ENCODE results near the gene AFP.

The AFP gene

GRCh38 chr4:73405138-73405537 lies 30.9 kb upstream of the AFP start:
- H3K27ac ChIP-seq (ENCODE audit: low read depth, low read length), result no peak overlapping the region
- no peak overlapping the region for H3K9ac ChIP-seq (ENCODE audit: low read length)
- no peaks in the 10 kb centered on the region for H3K9me3 ChIP-seq (ENCODE audit: control insufficient read depth, insufficient read depth, low read depth, low read length)
- no peaks in the 10 kb centered on the region for H3K27me3 ChIP-seq (ENCODE audit: control insufficient read depth, insufficient read depth, low read length)
- H3K36me3 ChIP-seq (ENCODE audit: control insufficient read depth, insufficient read depth, low read length), result no peaks in the 10 kb centered on the region
- no peak overlapping the region for H3K4me3 ChIP-seq (ENCODE audit: low read depth, low read length)
- H3K4me1 ChIP-seq (ENCODE audit: control insufficient read depth, insufficient read depth, low read length), result no peaks in the 10 kb centered on the region

GRCh38 chr4:73406548-73406875 lies 29.5 kb upstream of the AFP start:
- Histone ChIP-seq H3K4me3 (ENCODE audit: low read depth, low read length) (no peak overlapping the region), H3K27ac (ENCODE audit: low read depth, low read length) (no peak overlapping the region), H3K27me3 (ENCODE audit: control insufficient read depth, insufficient read depth, low read length) (no peaks in the 10 kb centered on the region), H3K36me3 (ENCODE audit: control insufficient read depth, insufficient read depth, low read length) (no peaks in the 10 kb centered on the region), H3K9me3 (ENCODE audit: control insufficient read depth, insufficient read depth, low read depth, low read length) (no peaks in the 10 kb centered on the region), H3K4me1 (ENCODE audit: control insufficient read depth, insufficient read depth, low read length) (no peaks in the 10 kb centered on the region), H3K9ac (ENCODE audit: low read length) (no peak overlapping the region)

- Histone ChIP-seq H3K9ac (ENCODE audit: low read length) (no peak overlapping the region), H3K36me3 (ENCODE audit: control insufficient read depth, insufficient read depth, low read length) (no peaks in the 10 kb centered on the region), H3K4me3 (ENCODE audit: low read depth, low read length) (no peak overlapping the region), H3K27me3 (ENCODE audit: control insufficient read depth, insufficient read depth, low read length) (no peaks in the 10 kb centered on the region), H3K9me3 (ENCODE audit: control insufficient read depth, insufficient read depth, low read depth, low read length) (no peaks in the 10 kb centered on the region), H3K4me1 (ENCODE audit: control insufficient read depth, insufficient read depth, low read length) (no peaks in the 10 kb centered on the region), H3K27ac (ENCODE audit: low read depth, low read length) (no peak overlapping the region)
These were observed 28.8 kb upstream of the AFP start for GRCh38 chr4:73407227-73407673.

GRCh38 chr4:73408181-73408867 lies 27.7 kb upstream of the AFP start:
- Histone ChIP-seq H3K9me3 (ENCODE audit: control insufficient read depth, insufficient read depth, low read depth, low read length) (no peaks in the 10 kb centered on the region), H3K36me3 (ENCODE audit: control insufficient read depth, insufficient read depth, low read length) (no peaks in the 10 kb centered on the region), H3K9ac (ENCODE audit: low read length) (no peak overlapping the region), H3K4me1 (ENCODE audit: control insufficient read depth, insufficient read depth, low read length) (no peaks in the 10 kb centered on the region), H3K27me3 (ENCODE audit: control insufficient read depth, insufficient read depth, low read length) (no peaks in the 10 kb centered on the region), H3K27ac (ENCODE audit: low read depth, low read length) (no peak overlapping the region), H3K4me3 (ENCODE audit: low read depth, low read length) (no peak overlapping the region)

GRCh38 chr4:73409012-73409862 lies 26.8 kb upstream of the AFP start:
- no peaks in the 10 kb centered on the region for H3K36me3 ChIP-seq (ENCODE audit: control insufficient read depth, insufficient read depth, low read length)
- no peak overlapping the region for H3K27ac ChIP-seq (ENCODE audit: low read depth, low read length)
- no peaks in the 10 kb centered on the region for H3K27me3 ChIP-seq (ENCODE audit: control insufficient read depth, insufficient read depth, low read length)
- no peaks in the 10 kb centered on the region for H3K9me3 ChIP-seq (ENCODE audit: control insufficient read depth, insufficient read depth, low read depth, low read length)
- no peaks in the 10 kb centered on the region for H3K4me1 ChIP-seq (ENCODE audit: control insufficient read depth, insufficient read depth, low read length)
- no peak overlapping the region for H3K9ac ChIP-seq (ENCODE audit: low read length)
- H3K4me3 ChIP-seq (ENCODE audit: low read depth, low read length), result no peak overlapping the region

- no peak overlapping the region for H3K4me3 ChIP-seq (ENCODE audit: low read depth, low read length)
- H3K4me1 ChIP-seq (ENCODE audit: control insufficient read depth, insufficient read depth, low read length), result no peaks in the 10 kb centered on the region
- H3K27ac ChIP-seq (ENCODE audit: low read depth, low read length), result no peak overlapping the region
- no peaks in the 10 kb centered on the region for H3K27me3 ChIP-seq (ENCODE audit: control insufficient read depth, insufficient read depth, low read length)
- no peak overlapping the region for H3K9ac ChIP-seq (ENCODE audit: low read length)
- no peaks in the 10 kb centered on the region for H3K9me3 ChIP-seq (ENCODE audit: control insufficient read depth, insufficient read depth, low read depth, low read length)
- H3K36me3 ChIP-seq (ENCODE audit: control insufficient read depth, insufficient read depth, low read length), result no peaks in the 10 kb centered on the region
These were observed 26.0 kb upstream of the AFP start for GRCh38 chr4:73409978-73410548.

GRCh38 chr4:73410916-73411730 lies 24.9 kb upstream of the AFP start:
- H3K4me3 ChIP-seq (ENCODE audit: low read depth, low read length), result no peak overlapping the region
- H3K36me3 ChIP-seq (ENCODE audit: control insufficient read depth, insufficient read depth, low read length), result no peaks in the 10 kb centered on the region
- no peak overlapping the region for H3K9ac ChIP-seq (ENCODE audit: low read length)
- H3K9me3 ChIP-seq (ENCODE audit: control insufficient read depth, insufficient read depth, low read depth, low read length), result no peaks in the 10 kb centered on the region
- H3K27me3 ChIP-seq (ENCODE audit: control insufficient read depth, insufficient read depth, low read length), result no peaks in the 10 kb centered on the region
- no peaks in the 10 kb centered on the region for H3K4me1 ChIP-seq (ENCODE audit: control insufficient read depth, insufficient read depth, low read length)
- no peak overlapping the region for H3K27ac ChIP-seq (ENCODE audit: low read depth, low read length)

- Histone ChIP-seq H3K27ac (ENCODE audit: low read depth, low read length) (no peak overlapping the region), H3K4me1 (ENCODE audit: control insufficient read depth, insufficient read depth, low read length) (no peaks in the 10 kb centered on the region), H3K4me3 (ENCODE audit: low read depth, low read length) (no peak overlapping the region), H3K27me3 (ENCODE audit: control insufficient read depth, insufficient read depth, low read length) (no peaks in the 10 kb centered on the region), H3K36me3 (ENCODE audit: control insufficient read depth, insufficient read depth, low read length) (no peaks in the 10 kb centered on the region), H3K9me3 (ENCODE audit: control insufficient read depth, insufficient read depth, low read depth, low read length) (no peaks in the 10 kb centered on the region), H3K9ac (ENCODE audit: low read length) (no peak overlapping the region)
These were observed 24.1 kb upstream of the AFP start for GRCh38 chr4:73411731-73412414.

GRCh38 chr4:73413294-73413755 lies 22.7 kb upstream of the AFP start:
- Histone ChIP-seq H3K27ac (ENCODE audit: low read depth, low read length) (no peak overlapping the region), H3K36me3 (ENCODE audit: control insufficient read depth, insufficient read depth, low read length) (no peaks in the 10 kb centered on the region), H3K4me3 (ENCODE audit: low read depth, low read length) (no peak overlapping the region), H3K4me1 (ENCODE audit: control insufficient read depth, insufficient read depth, low read length) (no peaks in the 10 kb centered on the region), H3K9ac (ENCODE audit: low read length) (no peak overlapping the region), H3K9me3 (ENCODE audit: control insufficient read depth, insufficient read depth, low read depth, low read length) (no peaks in the 10 kb centered on the region), H3K27me3 (ENCODE audit: control insufficient read depth, insufficient read depth, low read length) (no peaks in the 10 kb centered on the region)

- Histone ChIP-seq H3K9ac (ENCODE audit: low read length) (no peak overlapping the region), H3K4me1 (ENCODE audit: control insufficient read depth, insufficient read depth, low read length) (no peaks in the 10 kb centered on the region), H3K36me3 (ENCODE audit: control insufficient read depth, insufficient read depth, low read length) (no peaks in the 10 kb centered on the region), H3K27me3 (ENCODE audit: control insufficient read depth, insufficient read depth, low read length) (no peaks in the 10 kb centered on the region), H3K27ac (ENCODE audit: low read depth, low read length) (no peak overlapping the region), H3K4me3 (ENCODE audit: low read depth, low read length) (no peak overlapping the region), H3K9me3 (ENCODE audit: control insufficient read depth, insufficient read depth, low read depth, low read length) (no peaks in the 10 kb centered on the region)
These were observed 21.1 kb upstream of the AFP start for GRCh38 chr4:73414936-73415271.

Measured in HUES6 (cell line).